Neural progenitor cell (in vitro differentiated cells): ENCODE data around the gene PBX3. TPM values are rescaled to one million over a fixed set of nuclear protein-coding genes. Genes with fewer than 3 reads are reported as not detected.

Source experiments
- DNase-seq: peaks from one replicate; pipeline ENCODE4 v3.0.0-alpha.2; 2016; ENCODE audit warnings: low spot score
- H2AFZ ChIP-seq: fragments of 200-600 bp; sonication (generic); replicated peaks from 2 replicates; pipeline ENCODE4 v1.6.1; 2016; ENCODE audit warnings: antibody characterized with exemption
- H3F3A ChIP-seq: fragments of 200-600 bp; sonication (generic); 2 replicates; pipeline ENCODE4 v1.6.1; 2016; ENCODE audit warnings: antibody characterized with exemption, low read depth
- H3K27ac ChIP-seq: fragments of 200-600 bp; sonication (generic); 2 replicates; pipeline ENCODE4 v1.5.1; 2016; ENCODE audit warnings: mild to moderate bottlenecking
- H3K27me3 ChIP-seq: fragments of 200-600 bp; sonication (generic); 2 replicates; pipeline ENCODE4 v1.6.1; 2016; ENCODE audit warnings: mild to moderate bottlenecking, moderate library complexity
- H3K36me3 ChIP-seq: fragments of 200-600 bp; sonication (generic); 2 replicates; pipeline ENCODE4 v1.5.1; 2016
- H3K4me1 ChIP-seq: fragments of 200-600 bp; sonication (generic); 2 replicates; pipeline ENCODE4 v1.6.1; 2016; ENCODE audit warnings: mixed run types
- H3K4me2 ChIP-seq: fragments of 200-600 bp; sonication (generic); 2 replicates; pipeline ENCODE4 v1.6.1; 2016
- H3K4me3 ChIP-seq: fragments of 200-600 bp; sonication (generic); 2 replicates; pipeline ENCODE4 v1.5.1; 2016
- H3K79me2 ChIP-seq: fragments of 200-600 bp; sonication (generic); 2 replicates; pipeline ENCODE4 v1.6.1; 2016; ENCODE audit warnings: low read depth
- H3K9ac ChIP-seq: fragments of 200-600 bp; sonication (generic); 2 replicates; pipeline ENCODE4 v1.6.1; 2016
- H3K9me3 ChIP-seq: fragments of 200-600 bp; sonication (generic); 2 replicates; pipeline ENCODE4 v1.5.1; 2016; ENCODE audit warnings: low read depth
- H4K20me1 ChIP-seq: fragments of 200-600 bp; sonication (generic); 2 replicates; pipeline ENCODE4 v1.6.1; 2016; ENCODE audit warnings: low read depth
- H3K27ac Mint-ChIP-seq: 3 replicates; pipeline ENCODE4 v1.8.0; 2021; ENCODE audit warnings: mixed read lengths
- H3K27me3 Mint-ChIP-seq: 2 replicates; pipeline ENCODE4 v1.8.0; 2022; ENCODE audit warnings: low read depth, mild to moderate bottlenecking, inconsistent platforms, moderate library complexity, mixed read lengths; ENCODE audit not compliant: insufficient read depth
- H3K36me3 Mint-ChIP-seq: 3 replicates; pipeline ENCODE4 v1.8.0; 2021; ENCODE audit warnings: mixed read lengths
- H3K4me1 Mint-ChIP-seq: 3 replicates; pipeline ENCODE4 v1.8.0; 2021; ENCODE audit warnings: mixed read lengths
- H3K4me3 Mint-ChIP-seq: 3 replicates; pipeline ENCODE4 v1.8.0; 2021; ENCODE audit warnings: mild to moderate bottlenecking, moderate library complexity, mixed read lengths
- H3K9me3 Mint-ChIP-seq: 3 replicates; pipeline ENCODE4 v1.8.0; 2020; ENCODE audit warnings: mixed read lengths
- EZH2 ChIP-seq: fragments of 200-600 bp; sonication (generic); IDR thresholded peaks from 2 replicates; pipeline ENCODE4 v1.6.1; 2017; ENCODE audit warnings: antibody characterized with exemption, mild to moderate bottlenecking, moderate library complexity
- EZH2phosphoT487 ChIP-seq: fragments of 200-600 bp; sonication (generic); IDR thresholded peaks from 2 replicates; pipeline ENCODE4 v1.6.1; 2017; ENCODE audit warnings: antibody characterized with exemption
- total RNA-seq: library from RNA; depleted of rRNA; stranded (reverse); fragments of >200 nt; gene quantifications from 2 replicates; pipeline ENCODE4 v1.2.3, GENCODE V29; 2015; ENCODE audit warnings: low replicate concordance
- TF ChIP-seq, protein P1 (sequence below): fragments of 200-600 bp; sonication (generic); IDR thresholded peaks from 2 replicates; pipeline ENCODE4 v1.5.1; 2017; ENCODE audit warnings: antibody characterized with exemption, mild to moderate bottlenecking

Gene PBX3
- total RNA-seq, 1 donor from 2014 or later: 99.5 TPM

DNA sequence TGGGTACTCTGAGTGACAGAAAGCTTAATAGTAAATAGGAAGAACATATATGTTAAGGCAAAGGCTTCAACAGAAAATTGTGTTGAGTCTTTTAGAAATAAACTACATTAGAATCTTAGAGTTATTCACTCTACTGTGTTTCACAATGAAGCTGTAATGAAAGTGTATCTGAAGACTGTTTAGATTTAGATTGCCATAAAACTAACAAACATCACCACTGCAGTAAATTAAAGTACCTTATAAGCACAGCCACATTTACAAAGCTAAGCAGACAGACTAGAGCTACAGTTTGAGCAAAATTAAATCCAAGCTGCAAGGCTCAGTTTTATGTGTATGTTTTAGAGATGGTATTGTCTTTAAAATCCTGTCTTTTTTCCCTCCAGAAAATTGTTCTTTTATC, 172.4 kb downstream of the PBX3 start:
- H3K4me1 Mint-ChIP-seq: peaks cover 5% of the 10 kb centered on the region
- H3F3A ChIP-seq: peaks cover 10% of the 10 kb centered on the region
- no peak overlapping the region for H2AFZ ChIP-seq
- no peak for DNase-seq
- no peak overlapping the region for H3K27ac Mint-ChIP-seq
- no peaks in the 10 kb centered on the region for H3K79me2 ChIP-seq
- H3K36me3 Mint-ChIP-seq: peaks cover 4% of the 10 kb centered on the region
- H3K4me3 ChIP-seq: no peak overlapping the region
- no peaks in the 10 kb centered on the region for H3K9me3 Mint-ChIP-seq
- no peak overlapping the region for H3K4me2 ChIP-seq
- H3K4me1 ChIP-seq: peaks cover 8% of the 10 kb centered on the region
- TF ChIP-seq, protein P1, sequence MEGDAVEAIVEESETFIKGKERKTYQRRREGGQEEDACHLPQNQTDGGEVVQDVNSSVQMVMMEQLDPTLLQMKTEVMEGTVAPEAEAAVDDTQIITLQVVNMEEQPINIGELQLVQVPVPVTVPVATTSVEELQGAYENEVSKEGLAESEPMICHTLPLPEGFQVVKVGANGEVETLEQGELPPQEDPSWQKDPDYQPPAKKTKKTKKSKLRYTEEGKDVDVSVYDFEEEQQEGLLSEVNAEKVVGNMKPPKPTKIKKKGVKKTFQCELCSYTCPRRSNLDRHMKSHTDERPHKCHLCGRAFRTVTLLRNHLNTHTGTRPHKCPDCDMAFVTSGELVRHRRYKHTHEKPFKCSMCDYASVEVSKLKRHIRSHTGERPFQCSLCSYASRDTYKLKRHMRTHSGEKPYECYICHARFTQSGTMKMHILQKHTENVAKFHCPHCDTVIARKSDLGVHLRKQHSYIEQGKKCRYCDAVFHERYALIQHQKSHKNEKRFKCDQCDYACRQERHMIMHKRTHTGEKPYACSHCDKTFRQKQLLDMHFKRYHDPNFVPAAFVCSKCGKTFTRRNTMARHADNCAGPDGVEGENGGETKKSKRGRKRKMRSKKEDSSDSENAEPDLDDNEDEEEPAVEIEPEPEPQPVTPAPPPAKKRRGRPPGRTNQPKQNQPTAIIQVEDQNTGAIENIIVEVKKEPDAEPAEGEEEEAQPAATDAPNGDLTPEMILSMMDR: no peak
- no peak for TF ChIP-seq EZH2phosphoT487
- TF ChIP-seq EZH2: no peak
- H3K27me3 Mint-ChIP-seq: no peaks in the 10 kb centered on the region
- H3K27ac ChIP-seq: no peak overlapping the region
- H3K4me3 Mint-ChIP-seq: no peak overlapping the region
- no peaks in the 10 kb centered on the region for H3K27me3 ChIP-seq
- H3K9me3 ChIP-seq: no peaks in the 10 kb centered on the region
- peaks cover 14% of the 10 kb centered on the region for H4K20me1 ChIP-seq
- H3K36me3 ChIP-seq: no peaks in the 10 kb centered on the region
- no peak overlapping the region for H3K9ac ChIP-seq

DNA sequence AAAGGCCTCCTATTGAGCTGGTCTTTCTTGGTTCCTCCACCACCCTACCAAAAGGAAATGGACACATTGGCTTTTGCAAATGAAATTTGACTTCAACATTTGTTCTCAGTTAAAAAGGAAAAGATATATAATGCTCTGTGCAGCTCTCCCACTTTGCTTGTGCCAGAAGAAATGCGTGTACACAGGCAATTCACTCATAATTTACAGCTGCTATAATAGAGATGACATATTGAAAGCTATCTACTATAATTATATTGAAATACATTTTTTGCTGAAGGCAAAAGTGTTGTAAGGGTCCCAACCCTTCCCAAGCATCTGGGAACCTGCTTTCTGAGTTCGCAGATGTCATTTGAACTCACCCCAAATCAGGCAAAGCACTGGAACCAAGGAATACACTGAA, 173.2 kb downstream of the PBX3 start:
- peaks cover 5% of the 10 kb centered on the region for H3K4me1 Mint-ChIP-seq
- no peaks in the 10 kb centered on the region for H3K36me3 ChIP-seq
- H3K4me2 ChIP-seq: no peak overlapping the region
- H3K4me3 ChIP-seq: no peak overlapping the region
- H3K9ac ChIP-seq: no peak overlapping the region
- H3K27me3 ChIP-seq: no peaks in the 10 kb centered on the region
- DNase-seq: no peak
- H3K36me3 Mint-ChIP-seq: peaks cover 4% of the 10 kb centered on the region
- no peak overlapping the region for H3K27ac ChIP-seq
- TF ChIP-seq, protein P1: no peak
- TF ChIP-seq EZH2phosphoT487 (no peak), EZH2 (no peak)
- H3K4me3 Mint-ChIP-seq: no peak overlapping the region
- H3K4me1 ChIP-seq: peaks cover 8% of the 10 kb centered on the region
- H4K20me1 ChIP-seq: peaks cover 11% of the 10 kb centered on the region
- no peak overlapping the region for H3K27ac Mint-ChIP-seq
- H3K27me3 Mint-ChIP-seq: no peaks in the 10 kb centered on the region
- no peak overlapping the region for H2AFZ ChIP-seq
- no peaks in the 10 kb centered on the region for H3K9me3 ChIP-seq
- no peaks in the 10 kb centered on the region for H3K79me2 ChIP-seq
- H3K9me3 Mint-ChIP-seq: no peaks in the 10 kb centered on the region
- peaks cover 10% of the 10 kb centered on the region for H3F3A ChIP-seq

DNA sequence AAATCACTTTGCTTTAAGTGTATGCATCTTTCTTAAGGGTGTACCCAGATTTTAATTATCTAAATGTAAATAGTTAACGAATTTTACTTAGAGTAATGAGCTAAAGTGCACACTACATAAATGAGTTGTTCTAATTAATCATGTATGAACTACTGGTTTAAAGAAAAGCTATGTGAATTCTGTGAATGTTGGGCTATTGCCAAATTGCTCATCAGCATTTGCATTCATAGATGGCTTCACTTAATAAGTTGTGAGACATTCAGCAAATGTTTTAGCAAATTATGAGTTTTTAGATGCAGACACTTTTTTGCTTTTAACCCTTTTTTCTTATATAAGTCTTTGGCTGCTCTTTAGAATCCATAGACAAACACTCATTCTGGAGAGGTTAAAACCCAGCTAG, 175.7 kb downstream of the PBX3 start:
- Mint-ChIP-seq H3K9me3 (no peaks in the 10 kb centered on the region), H3K36me3 (peaks cover 6% of the 10 kb centered on the region), H3K27ac (no peak overlapping the region), H3K4me3 (no peak overlapping the region), H3K27me3 (no peaks in the 10 kb centered on the region), H3K4me1 (no peaks in the 10 kb centered on the region)
- Histone ChIP-seq H3K27me3 (no peaks in the 10 kb centered on the region), H3K79me2 (no peaks in the 10 kb centered on the region), H4K20me1 (peaks cover 11% of the 10 kb centered on the region), H2AFZ (no peak overlapping the region), H3F3A (peaks cover 10% of the 10 kb centered on the region), H3K4me1 (peaks cover 8% of the 10 kb centered on the region), H3K27ac (no peak overlapping the region), H3K4me3 (no peak overlapping the region), H3K4me2 (no peak overlapping the region), H3K36me3 (no peaks in the 10 kb centered on the region), H3K9me3 (no peaks in the 10 kb centered on the region), H3K9ac (no peak overlapping the region)
- DNase-seq: no peak
- TF ChIP-seq EZH2phosphoT487: no peak
- no peak for TF ChIP-seq EZH2
- TF ChIP-seq, protein P1: no peak

DNA sequence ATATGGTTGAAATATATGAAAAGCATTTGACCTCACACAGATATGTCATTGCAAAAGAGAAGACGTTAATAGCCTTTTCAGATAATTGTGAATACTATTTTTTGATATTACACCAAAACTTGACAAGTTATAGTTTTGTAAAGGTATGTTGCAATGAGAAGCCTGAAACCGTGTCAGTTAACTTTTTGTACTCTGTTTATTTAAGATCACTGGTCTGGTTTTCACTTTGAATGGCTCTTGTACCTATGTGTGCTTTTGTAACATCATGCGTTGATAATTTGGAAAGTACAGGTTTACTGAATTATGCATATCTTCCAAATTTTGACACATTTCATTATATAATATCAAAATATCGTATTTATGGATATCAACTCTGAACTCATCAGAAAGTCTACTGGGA, 177.2 kb downstream of the PBX3 start:
- peaks cover 8% of the 10 kb centered on the region for H3K4me1 ChIP-seq
- TF ChIP-seq, protein P1: no peak
- TF ChIP-seq EZH2phosphoT487: no peak
- TF ChIP-seq EZH2: no peak
- no peaks in the 10 kb centered on the region for H3K9me3 ChIP-seq
- peaks cover 10% of the 10 kb centered on the region for H3F3A ChIP-seq
- no peak overlapping the region for H3K27ac ChIP-seq
- Mint-ChIP-seq H3K27me3 (no peaks in the 10 kb centered on the region), H3K36me3 (peaks cover 6% of the 10 kb centered on the region), H3K9me3 (no peaks in the 10 kb centered on the region), H3K27ac (no peak overlapping the region), H3K4me3 (no peak overlapping the region), H3K4me1 (no peaks in the 10 kb centered on the region)
- no peaks in the 10 kb centered on the region for H3K36me3 ChIP-seq
- H2AFZ ChIP-seq: no peak overlapping the region
- no peaks in the 10 kb centered on the region for H3K79me2 ChIP-seq
- H3K27me3 ChIP-seq: no peaks in the 10 kb centered on the region
- H3K9ac ChIP-seq: no peak overlapping the region
- H3K4me3 ChIP-seq: no peak overlapping the region
- no peak for DNase-seq
- peaks cover 11% of the 10 kb centered on the region for H4K20me1 ChIP-seq
- no peak overlapping the region for H3K4me2 ChIP-seq
